GM08714 (cell line): ENCODE data around the gene CHAF1A.

Experiments used
- H3K4me3 ChIP-seq: fragments of 200-500 bp; sonication (Bioruptor generic); 2 replicates; pipeline ENCODE4 v1.5.1; 2014; ENCODE audit warnings: mild to moderate bottlenecking, low read length, inconsistent platforms
- ZNF274 ChIP-seq: IDR thresholded peaks from 2 replicates; pipeline ENCODE4 v1.6.1; 2012; ENCODE audit warnings: mild to moderate bottlenecking, low read depth, low read length

The CHAF1A gene

DNA sequence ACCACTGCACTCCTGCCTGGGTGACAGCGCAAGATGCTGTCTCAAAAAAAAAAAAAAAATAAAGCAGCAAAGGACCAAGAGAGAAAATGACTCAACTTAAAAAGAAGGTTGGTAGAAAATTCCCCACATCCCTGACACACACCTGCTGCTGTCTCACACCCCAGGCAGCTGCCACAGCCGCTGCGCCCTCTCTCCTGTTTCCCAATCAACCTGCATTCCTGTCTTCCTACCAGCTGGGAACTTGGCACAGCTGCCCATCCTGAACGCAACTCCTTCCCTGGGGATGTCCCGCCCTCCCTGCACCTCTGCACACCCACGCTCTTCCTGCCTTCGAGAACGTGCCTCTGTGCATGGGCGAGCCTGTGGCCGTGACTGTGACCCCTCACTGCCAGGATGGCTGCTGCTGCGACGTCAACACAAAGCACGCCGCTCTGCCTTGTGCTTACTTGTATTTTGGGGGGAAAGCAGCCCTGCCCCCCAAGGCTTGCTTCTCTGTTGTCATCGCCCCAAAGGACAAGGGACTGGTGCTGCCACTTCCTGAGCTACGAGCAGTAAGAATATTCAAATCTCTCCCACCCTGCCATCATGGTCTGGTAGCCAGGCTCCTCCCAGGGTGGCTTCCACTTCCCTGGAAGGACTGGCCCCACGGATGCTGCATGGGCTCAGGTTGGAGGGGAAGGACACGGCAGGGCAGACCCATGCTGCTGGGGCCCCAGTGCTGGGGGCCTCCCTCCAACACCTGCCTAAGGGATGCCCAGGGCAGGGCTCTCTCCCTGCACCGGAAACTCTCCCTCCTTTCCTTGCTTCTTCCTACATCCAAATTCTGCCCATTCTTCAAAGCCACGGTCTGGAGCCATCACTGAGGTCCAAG lies 22.8 kb upstream of the CHAF1A start:
- peak overlapping the region; percentile 13; the same call in 1 of the 2 replicates for H3K4me3 ChIP-seq
- no peak for TF ChIP-seq ZNF274

DNA sequence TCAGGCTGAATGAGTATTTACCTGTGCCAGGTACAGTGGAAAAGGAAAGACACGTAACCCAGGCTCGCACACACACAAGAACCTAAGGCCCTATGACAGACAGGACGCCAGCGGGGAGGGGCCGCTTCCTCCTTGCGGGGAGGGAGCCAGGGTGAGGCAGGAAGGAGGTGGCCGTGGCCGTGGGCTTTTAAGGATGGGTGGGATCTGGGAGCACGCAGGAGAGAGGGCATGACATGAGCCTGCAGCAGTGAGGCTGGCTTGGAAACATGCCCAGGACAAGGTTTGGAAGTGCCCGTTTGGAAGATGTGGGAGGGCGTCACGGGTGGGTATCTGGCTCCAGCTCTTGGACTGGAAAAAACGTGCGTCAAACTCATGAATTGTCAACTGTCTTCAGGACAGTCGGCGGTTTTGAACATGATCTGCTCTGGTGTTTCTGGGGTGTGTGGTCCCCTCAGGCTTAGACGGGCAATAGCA lies 22.1 kb upstream of the CHAF1A start:
- no peak for TF ChIP-seq ZNF274
- H3K4me3 ChIP-seq: no peak overlapping the region; the same call in 1 of the 2 replicates

DNA sequence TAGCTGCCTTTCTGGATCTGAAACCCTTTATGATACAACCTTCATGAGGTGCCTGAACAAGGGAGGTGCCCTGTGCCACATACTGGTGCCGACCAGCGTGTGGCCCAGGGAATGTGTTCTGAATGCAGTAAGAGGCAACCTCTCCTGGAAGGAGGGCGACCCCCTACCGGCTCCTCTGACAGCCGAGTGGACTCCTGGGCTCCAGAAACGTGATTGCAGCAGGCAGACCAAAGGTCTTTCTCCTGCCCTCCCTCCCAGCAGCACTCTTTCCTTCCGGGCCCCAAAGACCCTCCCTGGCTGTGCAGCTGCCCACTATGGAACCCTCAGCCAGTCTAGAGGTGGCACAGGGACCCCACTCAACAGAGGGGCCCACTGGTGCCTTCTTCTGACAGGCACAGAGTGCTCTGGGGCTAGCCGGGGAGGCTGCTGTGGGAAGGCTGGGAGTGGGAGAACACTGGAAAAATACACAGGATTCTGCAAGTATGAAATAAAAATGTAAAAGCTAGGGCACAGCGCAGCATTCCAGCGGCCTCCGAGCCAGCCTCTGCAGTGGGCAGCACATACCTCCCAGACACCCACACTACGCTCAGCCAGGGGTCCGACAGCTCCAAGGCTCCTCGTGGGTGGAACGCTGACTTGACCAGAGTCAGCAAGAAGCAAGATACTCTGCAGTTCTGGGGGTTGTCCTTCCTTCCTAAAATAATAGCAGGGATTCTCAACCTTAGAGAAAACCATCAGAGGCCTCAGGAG lies 17.0 kb upstream of the CHAF1A start:
- TF ChIP-seq ZNF274: no peak
- H3K4me3 ChIP-seq: no peak overlapping the region

DNA sequence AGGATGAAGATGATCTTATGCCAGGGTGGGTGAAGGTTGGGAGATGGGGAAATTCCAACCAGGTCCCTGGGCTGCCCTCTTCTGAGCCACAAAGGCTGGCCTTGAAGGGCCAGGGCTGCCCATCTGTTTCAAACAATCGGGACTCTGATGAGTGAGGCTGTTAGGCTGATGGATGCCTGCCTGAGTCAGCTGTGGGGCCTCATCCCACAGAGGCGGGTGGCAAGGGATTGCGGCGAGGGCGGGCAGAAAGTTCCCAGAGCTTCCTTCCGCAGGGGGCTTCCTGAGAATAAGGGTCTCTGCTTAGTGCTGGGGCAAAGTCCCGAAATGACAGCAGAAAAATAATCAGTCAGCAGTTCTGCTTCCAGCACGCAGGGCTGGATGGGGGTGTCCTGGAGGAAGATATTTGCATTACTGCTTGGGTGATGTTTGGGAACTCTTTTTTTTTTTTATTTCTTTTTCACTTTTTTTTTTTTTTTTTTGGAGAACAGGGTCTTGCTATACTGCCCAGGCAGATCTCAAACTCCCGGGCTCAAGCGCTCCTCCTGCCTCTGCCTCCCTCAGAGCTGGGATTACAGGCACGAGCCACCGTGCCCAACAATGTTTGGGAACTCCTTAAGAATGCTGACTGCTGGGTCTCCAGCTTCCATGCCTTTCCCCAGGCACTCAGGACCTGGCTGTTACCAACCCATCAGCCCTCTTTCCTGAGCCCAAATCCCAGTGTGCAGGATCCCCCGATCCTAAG lies 16.2 kb upstream of the CHAF1A start:
- no peak for TF ChIP-seq ZNF274
- no peak overlapping the region for H3K4me3 ChIP-seq

DNA sequence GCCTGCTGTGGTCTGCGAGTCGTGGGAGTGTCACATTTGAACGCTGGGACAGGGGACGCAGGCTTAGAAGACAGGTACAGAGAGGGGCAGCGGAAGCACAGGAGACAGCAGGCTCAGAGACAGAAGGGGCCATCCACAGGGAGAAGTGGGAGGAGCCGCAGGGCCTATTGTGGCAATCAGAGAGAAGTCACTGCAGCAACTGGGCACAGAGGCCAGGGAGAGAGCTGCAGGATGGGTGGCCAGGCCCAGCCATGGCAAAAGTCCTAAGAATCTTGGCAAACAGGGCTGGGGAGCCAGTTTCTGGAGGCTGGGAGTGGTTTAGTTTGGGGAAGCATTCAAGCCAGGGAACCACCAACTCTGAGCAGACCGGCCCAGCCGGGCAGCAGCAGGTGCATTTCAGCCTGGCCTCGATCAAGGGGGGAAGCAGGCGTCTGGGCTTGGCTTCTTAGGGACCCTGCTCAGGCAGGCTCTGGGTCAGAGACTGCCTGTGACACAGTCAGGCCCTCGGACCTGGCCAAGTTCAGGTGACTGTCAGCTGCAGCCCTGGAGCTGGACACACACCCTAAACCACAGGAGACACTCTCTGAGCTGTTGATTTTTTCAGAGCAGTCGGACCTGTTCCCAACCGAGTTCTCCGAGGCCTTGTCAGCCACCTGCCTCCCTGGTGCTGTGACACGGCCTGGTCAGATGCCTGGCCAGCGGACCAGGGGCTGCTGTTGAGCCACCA lies 13.9 kb upstream of the CHAF1A start:
- no peak for TF ChIP-seq ZNF274
- H3K4me3 ChIP-seq: no peak overlapping the region

DNA sequence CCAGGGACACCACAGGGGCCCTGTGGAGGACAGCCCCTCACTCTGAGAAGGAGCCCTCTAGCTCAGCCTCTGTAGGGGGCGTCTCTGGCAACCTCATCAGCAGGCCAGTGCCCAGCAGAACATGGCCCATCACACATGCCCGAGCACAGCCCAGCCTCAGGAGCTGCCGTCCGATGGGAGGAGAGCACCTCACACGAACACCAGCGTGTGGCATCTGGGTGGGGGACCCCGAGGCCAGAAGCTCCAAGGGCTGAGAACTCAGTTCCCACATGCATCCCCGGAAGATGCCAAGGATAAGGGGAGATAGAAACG lies 13.4 kb upstream of the CHAF1A start:
- no peak for TF ChIP-seq ZNF274
- H3K4me3 ChIP-seq: no peak overlapping the region

DNA sequence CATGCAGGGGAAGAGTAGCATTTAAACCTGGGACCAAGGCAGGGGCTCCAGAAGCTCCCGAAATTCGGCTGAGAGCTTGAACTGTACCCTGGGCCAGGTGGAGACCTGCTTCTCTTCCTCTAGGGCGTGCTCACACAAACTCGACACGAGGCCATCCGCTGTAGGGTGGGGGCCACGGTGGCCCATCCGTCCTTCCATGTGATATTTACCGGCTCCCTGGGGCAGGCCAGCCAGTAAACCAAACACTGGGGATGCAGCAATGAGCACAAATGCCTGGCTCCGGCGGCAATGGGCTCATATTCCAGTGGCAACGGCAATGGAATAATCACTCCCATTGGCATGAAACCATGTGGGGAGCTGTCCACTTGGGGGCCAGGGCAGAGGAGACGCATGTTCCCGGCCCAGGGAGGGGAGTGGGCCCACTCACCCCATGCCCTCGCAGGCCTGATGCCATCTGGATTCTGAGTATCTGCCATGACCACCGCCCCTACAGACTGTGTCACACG lies 12.9 kb upstream of the CHAF1A start:
- TF ChIP-seq ZNF274: no peak
- H3K4me3 ChIP-seq: no peak overlapping the region

DNA sequence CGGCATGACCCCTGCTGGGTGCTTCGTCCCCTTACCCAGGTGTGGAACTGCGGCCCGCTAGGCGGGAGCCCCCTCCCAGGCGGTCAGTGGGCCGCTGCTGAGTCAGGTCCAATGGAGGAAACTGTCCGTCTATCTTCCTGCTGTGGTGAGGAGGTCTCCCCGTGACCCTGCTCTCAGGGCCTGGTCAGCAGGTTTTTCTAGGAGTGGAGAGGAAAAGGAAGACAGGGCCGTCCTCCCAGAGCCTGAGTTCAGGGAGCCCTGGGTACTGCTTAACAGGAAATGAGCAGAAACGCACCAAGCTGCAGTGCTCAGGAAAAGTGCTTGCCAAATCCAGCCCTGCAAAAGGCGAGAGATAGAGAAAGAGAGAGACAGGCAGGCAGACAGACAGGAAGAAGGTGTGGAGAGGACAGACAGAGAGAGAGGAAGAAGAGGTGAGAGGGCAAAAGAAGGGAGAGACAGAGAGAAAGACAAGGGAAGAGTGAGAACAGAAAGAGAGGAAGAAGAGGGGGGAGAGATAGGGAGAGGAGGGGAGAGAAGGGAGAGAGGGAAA lies 12.3 kb upstream of the CHAF1A start:
- no peak overlapping the region for H3K4me3 ChIP-seq
- TF ChIP-seq ZNF274: no peak

DNA sequence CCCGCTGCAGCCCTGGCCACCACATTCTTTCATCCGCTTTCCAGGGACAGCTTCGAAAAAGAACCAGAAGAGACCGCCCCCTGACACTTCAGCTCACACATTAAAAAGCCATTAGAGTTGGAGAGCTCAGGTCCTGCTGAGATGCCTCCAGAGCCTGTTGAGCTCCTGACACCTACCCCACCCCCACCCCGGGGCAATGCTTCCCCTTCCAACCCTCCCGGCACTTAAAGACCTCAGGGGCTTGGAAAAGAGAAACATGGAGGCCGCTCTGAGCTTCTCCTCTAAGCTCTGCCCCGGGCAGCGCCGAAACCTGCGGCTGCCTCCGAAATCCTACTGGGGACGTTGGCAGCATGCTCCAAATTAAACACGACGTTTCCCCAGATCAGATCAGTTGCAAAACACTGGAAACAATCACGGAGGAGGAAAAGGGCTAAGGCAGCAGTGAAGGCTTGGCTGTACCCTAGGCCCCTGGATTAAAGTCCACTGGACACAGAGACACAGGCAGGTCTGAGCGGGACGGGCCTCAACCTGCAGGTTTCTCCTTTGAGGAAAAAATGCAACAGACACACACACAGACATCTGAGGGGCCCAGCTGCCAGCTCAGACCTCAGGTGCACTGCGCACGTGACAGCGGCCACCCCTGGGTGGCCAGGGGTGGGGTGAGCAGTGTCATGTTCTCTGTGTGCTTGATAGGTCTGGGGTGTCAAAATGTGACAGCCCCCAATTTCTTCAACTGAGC lies 11.7 kb upstream of the CHAF1A start:
- H3K4me3 ChIP-seq: no peak overlapping the region
- no peak for TF ChIP-seq ZNF274

DNA sequence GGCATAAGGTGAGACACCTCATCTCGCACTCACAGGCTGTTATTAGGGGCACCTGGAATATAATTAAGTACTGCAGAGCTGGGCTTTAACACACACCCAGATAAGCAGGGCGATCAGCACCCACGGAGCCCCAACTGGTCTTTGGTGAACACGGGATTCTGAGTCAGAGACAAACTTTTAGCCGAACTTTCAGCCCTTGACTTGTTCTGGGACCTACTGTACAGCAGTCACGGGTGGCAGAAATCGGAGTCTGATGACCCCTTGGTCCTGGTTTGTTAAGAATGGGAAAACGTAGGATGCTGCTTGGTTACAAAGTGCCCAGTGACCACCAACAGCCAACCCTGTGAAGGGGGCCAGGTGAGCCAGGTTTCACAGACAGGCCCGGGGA lies 11.1 kb upstream of the CHAF1A start:
- no peak overlapping the region for H3K4me3 ChIP-seq
- no peak for TF ChIP-seq ZNF274

DNA sequence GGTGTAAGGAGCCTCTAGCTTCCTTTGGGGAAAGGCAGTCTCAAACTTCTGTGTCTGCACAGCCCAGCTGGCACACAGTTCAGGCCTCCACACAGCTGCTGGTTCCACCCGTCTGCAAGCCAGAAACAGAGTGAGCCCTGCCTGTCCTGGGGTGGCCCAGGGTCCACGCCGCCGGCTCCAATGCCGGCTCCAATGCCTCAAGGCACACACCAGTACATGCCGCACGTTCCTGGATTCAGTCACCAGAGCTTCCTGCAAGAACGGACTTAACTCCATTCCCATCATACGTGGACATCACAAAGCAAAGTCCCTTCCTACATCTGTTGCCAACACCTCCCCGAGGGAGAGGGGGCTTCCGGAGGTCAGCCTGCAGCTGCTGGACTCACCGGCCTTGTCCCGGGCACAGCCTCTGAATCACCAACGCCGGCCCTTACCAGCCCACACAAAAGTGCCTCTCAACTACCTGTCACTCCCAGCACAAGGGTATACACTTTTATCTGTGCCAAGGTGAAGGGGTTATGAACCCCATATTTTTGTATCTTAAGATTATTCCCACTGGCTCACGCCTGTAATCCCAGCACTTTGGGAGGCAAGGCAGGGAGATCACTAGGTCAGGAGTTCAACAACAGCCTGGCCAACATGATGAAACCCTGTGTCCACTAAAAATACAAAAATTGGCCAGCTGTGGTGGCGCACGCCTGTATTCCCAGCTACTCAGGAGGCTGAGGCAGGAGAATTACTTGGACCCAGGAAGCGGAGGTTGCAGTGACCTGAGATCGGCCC lies 10.5 kb upstream of the CHAF1A start:
- no peak overlapping the region for H3K4me3 ChIP-seq
- TF ChIP-seq ZNF274: no peak

DNA sequence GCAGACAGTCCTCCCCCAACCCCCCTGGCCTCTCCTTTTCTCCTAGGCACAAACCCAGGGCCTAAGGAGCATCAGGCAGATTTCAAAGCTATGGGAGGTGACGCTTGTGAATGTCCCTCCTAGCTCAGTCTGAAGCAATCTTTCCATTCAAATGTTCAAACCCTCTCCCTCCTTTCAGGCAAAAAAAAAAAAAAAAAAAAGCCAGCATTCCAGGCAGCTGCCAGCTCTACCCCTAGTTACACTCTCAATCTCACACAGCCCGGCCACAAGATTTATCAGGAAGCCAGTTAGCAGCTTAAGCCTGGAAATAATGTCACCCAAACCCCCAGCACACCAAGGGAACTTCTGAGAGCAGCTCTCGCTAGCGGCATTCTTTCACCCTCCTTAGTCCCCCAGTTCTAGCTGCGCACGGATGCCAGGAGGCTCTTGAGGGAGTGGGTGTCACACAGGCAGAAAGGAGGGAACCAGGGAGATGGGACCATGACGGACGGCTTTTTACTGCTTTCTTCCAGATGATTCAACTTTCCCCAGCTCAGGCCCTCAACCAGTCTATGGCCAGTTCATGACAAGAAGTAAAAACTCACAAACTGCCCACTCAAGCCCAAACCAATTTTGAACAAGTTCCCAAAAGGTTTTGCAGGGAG lies 8.4 kb upstream of the CHAF1A start:
- no peak overlapping the region for H3K4me3 ChIP-seq
- TF ChIP-seq ZNF274: no peak
